ENCODE results near the gene EID1. TPM values are rescaled to one million over a fixed set of nuclear protein-coding genes. Genes with fewer than 3 reads are reported as not detected.

Gene EID1
- total RNA-seq, 2 donors from 2014 or later: 41.0 to 104 TPM

DNA sequence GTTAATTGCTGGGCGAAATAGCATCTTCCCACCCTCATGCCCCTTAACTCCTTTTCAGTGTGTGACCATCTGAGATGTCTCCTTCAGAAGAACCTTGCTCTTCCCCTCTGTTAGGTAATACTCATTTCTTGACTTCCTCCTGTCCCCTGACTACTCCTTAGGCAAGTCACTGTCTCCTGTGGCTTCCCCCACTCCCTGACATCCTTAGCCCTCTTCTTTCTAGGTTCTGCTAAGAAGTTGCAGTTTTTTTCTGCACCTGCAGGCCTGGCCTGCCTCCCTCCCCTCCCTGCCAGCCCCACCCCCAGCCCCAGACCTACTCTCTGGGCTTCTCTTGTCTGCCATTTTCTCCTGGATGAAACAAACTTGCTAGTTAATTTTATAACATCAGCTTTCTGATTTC is 15.2 kb upstream of the EID1 start:
- no peaks in the 10 kb centered on the region for H3K36me3 Mint-ChIP-seq
- H3K27ac Mint-ChIP-seq: no peak overlapping the region
- ATAC-seq (peak; percentile 65 to 84), DNase-seq (ENCODE audit: low spot score in 2 of 2) (no peak)
- H3K9me3 Mint-ChIP-seq: no peaks in the 10 kb centered on the region

- Mint-ChIP-seq H3K36me3 (no peaks in the 10 kb centered on the region), H3K9me3 (no peaks in the 10 kb centered on the region), H3K27ac (no peak overlapping the region)
- no peak for DNase-seq (ENCODE audit: low spot score in 2 of 2)
- no peak for ATAC-seq
These were observed 12.4 kb upstream of the EID1 start for GRCh38 chr15:48865370-48866079.

DNA sequence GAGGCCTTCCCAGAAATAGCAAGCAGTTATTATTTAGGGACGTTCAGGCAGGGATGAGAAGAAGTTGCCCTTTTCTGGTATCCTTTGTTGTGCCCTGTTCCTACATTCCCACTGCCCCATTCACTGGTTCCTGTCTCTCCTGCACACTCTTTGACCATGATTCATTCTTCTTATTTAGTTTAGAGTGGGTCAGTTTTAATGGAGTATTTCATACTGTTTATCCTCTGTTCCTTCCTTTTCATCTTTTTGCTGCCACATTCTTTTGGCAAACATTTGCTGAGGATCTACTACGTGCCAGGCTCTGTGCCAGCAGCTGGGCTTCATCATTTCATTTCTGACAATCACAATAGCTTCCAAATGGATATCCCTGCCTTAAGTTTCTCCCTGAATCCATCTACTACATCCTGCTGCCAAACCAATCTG is 11.8 kb upstream of the EID1 start:
- DNase-seq (ENCODE audit: low spot score in 2 of 2): no peak
- Mint-ChIP-seq H3K36me3 (no peaks in the 10 kb centered on the region), H3K9me3 (no peaks in the 10 kb centered on the region), H3K27ac (no peak overlapping the region)
- ATAC-seq: no peak

DNA sequence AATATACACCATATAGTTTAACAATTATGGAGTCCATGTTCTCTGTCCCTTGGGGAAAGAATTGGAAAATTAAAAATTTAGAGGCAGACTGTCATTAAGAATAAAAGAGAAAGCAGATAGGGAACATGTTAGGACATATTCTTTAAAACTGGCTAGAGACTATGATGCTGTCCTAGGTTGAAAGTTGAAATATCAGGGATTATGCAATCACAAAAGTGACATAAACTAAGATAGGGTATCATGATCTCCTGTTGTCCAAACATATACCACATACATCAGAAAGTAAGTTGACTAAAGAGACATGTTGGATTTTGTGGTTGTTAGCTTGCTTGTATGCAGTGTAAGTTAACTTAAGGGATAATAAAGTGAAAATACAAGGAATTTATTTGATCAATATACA is 9.9 kb upstream of the EID1 start:
- no peak overlapping the region for H3K27ac Mint-ChIP-seq
- H3K36me3 Mint-ChIP-seq: no peaks in the 10 kb centered on the region
- no peak for DNase-seq (ENCODE audit: low spot score in 2 of 2)
- ATAC-seq: no peak
- H3K9me3 Mint-ChIP-seq: no peaks in the 10 kb centered on the region

GRCh38 chr15:48868536-48868935 is 9.4 kb upstream of the EID1 start:
- Mint-ChIP-seq H3K36me3 (no peaks in the 10 kb centered on the region), H3K27ac (no peak overlapping the region), H3K9me3 (no peaks in the 10 kb centered on the region)
- no peak for ATAC-seq
- DNase-seq (ENCODE audit: low spot score in 2 of 2): no peak

DNA sequence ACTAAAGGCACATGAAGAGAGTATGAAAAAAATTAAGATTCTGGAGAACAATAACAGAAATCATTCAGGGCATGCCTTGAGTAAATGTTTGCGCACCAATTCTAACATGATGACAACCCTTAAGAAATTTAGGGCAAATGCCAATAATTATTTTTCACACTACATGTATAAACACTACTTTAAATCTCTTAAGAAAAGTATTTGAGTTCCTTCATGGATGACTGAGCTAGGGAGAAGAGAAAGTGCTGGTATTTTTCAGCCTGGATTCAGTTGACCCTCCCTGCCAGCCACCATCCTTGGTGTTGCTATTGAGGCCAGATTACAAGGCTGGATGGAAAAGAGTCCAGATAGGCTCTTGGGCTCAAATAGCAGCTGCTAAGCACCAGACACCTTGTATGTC is 8.0 kb upstream of the EID1 start:
- Mint-ChIP-seq H3K27ac (no peak overlapping the region), H3K36me3 (no peaks in the 10 kb centered on the region), H3K9me3 (no peaks in the 10 kb centered on the region)
- no peak for ATAC-seq
- no peak for DNase-seq (ENCODE audit: low spot score in 2 of 2)

GRCh38 chr15:48871542-48871941 is 6.4 kb upstream of the EID1 start:
- DNase-seq (ENCODE audit: low spot score in 2 of 2) (no peak), ATAC-seq (no peak)
- H3K27ac Mint-ChIP-seq: no peak overlapping the region
- H3K9me3 Mint-ChIP-seq: no peaks in the 10 kb centered on the region
- no peaks in the 10 kb centered on the region for H3K36me3 Mint-ChIP-seq

DNA sequence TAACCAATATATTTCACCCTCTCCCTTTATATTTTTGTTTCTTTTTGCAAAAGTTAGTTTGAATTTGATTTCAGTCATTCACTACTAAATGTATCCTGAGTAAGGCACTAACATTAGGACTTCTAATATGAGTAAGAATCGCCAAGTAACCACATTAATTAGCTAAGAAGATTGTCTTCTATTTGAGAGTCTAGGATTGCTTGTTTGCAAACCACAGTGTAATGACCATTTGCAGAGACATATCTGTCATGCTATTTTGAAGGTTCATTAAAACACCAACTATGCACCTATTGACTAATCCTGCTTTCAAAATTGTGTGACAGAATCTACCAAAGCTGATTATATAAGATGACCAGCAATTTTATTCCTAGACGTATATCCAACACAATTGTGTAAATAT is 5.3 kb upstream of the EID1 start:
- Mint-ChIP-seq H3K36me3 (peaks cover under 1 to 2% of the 10 kb centered on the region in 2 donors), H3K9me3 (no peaks in the 10 kb centered on the region), H3K27ac (no peak overlapping the region)
- no peak for ATAC-seq
- no peak for DNase-seq (ENCODE audit: low spot score in 2 of 2)

GRCh38 chr15:48875241-48875960 is 2.5 kb upstream of the EID1 start:
- Mint-ChIP-seq H3K9me3 (peaks cover 0 to 9% of the 10 kb centered on the region in 2 donors), H3K27ac (no peak overlapping the region), H3K36me3 (peaks cover 14 to 23% of the 10 kb centered on the region in 2 donors)
- ATAC-seq (no peak), DNase-seq (ENCODE audit: low spot score in 2 of 2) (no peak)

DNA sequence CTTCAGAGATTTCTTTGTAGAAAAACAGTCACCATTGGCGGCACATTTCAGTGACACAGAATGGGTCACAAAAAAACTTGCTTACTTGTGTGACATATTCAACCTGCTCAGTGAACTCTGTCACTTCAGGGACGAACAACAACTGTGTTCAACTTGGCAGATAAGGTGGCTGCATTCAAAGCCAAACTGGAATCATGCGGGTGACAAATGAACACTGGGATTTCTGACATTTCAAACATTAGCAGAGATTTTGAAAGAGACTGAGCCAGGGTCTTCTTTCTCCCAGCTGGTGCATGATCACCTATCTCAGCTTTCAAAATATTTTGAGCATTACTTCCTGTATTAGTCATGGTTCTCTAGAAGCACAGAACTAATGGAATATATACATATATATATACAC is 1.9 kb upstream of the EID1 start:
- Mint-ChIP-seq H3K36me3 (peaks cover 14 to 27% of the 10 kb centered on the region in 2 donors), H3K27ac (no peak overlapping the region), H3K9me3 (peaks cover 0 to 9% of the 10 kb centered on the region in 2 donors)
- DNase-seq (ENCODE audit: low spot score in 2 of 2) (no peak), ATAC-seq (no peak)

- peaks cover 0 to 9% of the 10 kb centered on the region in 2 donors for H3K9me3 Mint-ChIP-seq
- no peak for ATAC-seq
- peaks cover 14 to 27% of the 10 kb centered on the region in 2 donors for H3K36me3 Mint-ChIP-seq
- no peak overlapping the region for H3K27ac Mint-ChIP-seq
- no peak for DNase-seq (ENCODE audit: low spot score in 2 of 2)
These were observed 2.2 kb downstream of the EID1 start for GRCh38 chr15:48880070-48880634.

GRCh38 chr15:48883699-48884098 is 5.8 kb downstream of the EID1 start:
- Mint-ChIP-seq H3K27ac (no peak overlapping the region), H3K9me3 (peaks cover 0 to under 1% of the 10 kb centered on the region in 2 donors), H3K36me3 (peaks cover 2 to 15% of the 10 kb centered on the region in 2 donors)
- ATAC-seq (no peak), DNase-seq (ENCODE audit: low spot score in 2 of 2) (no peak)

- DNase-seq (ENCODE audit: low spot score in 2 of 2) (no peak), ATAC-seq (no peak)
- no peaks in the 10 kb centered on the region for H3K36me3 Mint-ChIP-seq
- no peaks in the 10 kb centered on the region for H3K9me3 Mint-ChIP-seq
- H3K27ac Mint-ChIP-seq: no peak overlapping the region
These were observed 9.2 kb downstream of the EID1 start for GRCh38 chr15:48887144-48887543.

DNA sequence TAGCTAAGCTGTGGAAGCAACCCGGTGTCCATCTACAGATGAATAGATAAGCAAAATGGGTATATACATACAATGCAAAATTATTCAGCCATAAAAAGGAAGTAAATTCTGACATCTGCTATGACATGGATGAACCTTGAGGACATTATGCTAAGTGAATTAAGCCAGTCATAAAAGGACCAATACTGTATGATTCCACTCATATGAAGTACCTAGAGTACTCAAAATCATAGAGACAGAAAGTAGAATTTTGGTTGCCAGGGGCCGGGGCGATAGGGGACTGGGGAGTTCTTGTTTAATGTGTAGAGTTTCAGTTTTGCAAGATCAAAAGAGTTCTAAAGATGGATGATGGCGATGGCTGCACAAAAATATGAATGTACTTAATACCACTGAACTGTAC is 10.3 kb downstream of the EID1 start:
- ATAC-seq: peak; percentile 57 to 97
- Mint-ChIP-seq H3K27ac (no peak overlapping the region), H3K9me3 (no peaks in the 10 kb centered on the region), H3K36me3 (no peaks in the 10 kb centered on the region)
- peak in 1 of 2 donors; percentile 23 for DNase-seq (ENCODE audit: low spot score in 2 of 2)

DNA sequence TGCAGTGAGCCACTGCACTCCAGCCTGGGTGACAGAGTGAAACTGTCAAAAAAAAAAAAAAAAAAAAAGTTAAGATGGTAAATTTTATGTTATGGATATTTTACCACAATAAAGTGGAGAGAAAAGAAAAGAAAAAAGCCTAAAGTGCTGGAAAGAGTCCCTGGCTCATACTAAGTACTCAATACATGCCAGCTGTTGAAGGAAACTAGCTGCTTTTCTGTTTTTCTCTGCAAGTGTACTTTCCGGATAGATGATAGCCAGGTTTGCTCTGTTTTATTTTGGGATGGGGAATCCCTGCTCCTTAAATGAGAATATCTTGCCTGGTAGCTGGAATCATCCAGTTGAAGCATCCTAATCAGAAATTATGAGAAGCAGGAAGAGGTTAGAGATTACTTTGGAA is 10.9 kb downstream of the EID1 start:
- H3K36me3 Mint-ChIP-seq: no peaks in the 10 kb centered on the region
- no peak for ATAC-seq
- H3K9me3 Mint-ChIP-seq: no peaks in the 10 kb centered on the region
- no peak for DNase-seq (ENCODE audit: low spot score in 2 of 2)
- no peak overlapping the region for H3K27ac Mint-ChIP-seq

DNA sequence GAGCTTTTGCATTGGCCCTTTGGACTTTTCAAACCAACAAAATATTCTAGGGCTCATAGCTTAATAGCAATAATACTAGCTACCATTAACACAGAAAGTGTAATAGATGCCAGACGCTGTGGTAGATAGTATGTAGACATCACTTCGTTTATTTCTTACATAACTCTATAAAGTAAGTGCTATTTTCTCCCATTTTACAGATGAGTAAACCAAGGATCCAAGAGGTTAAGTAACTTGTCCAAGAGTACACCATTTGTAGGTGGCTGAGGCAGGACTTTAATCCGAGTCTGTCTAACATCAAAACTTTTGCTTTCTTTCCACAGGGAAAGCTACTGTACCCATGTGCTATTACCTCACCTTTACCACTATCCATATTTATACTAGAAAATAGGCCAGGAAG is 12.0 kb downstream of the EID1 start:
- Mint-ChIP-seq H3K27ac (no peak overlapping the region), H3K9me3 (no peaks in the 10 kb centered on the region), H3K36me3 (no peaks in the 10 kb centered on the region)
- DNase-seq (ENCODE audit: low spot score in 2 of 2) (no peak), ATAC-seq (no peak)

DNA sequence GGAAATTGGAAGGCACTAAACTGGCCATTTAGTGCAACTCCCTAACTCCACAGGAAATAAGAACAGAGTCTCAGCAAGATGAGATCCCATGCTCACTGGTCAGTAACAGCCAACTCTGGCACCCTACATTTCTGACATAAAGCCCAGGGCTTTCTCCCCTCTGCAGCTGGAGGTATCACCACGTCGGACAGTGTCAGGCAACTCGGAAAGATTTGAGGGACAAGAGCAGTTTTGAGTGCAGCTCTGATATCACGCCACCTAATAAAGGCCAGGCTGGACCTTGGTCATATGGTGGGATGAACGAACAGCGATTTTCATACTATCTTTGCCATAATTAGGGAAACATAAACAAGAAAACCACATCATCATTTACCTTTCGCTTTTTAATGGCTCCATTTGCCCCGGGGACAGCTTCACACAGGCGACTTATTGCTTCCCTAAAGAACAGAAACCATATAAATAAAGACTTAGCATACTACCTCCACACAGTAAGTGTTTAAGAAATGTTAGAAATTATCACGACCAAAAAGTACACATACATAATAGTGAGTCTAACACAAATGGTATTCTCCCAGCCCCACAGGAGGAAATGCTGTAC is 12.5 kb downstream of the EID1 start:
- H3K36me3 Mint-ChIP-seq: no peaks in the 10 kb centered on the region
- no peaks in the 10 kb centered on the region for H3K9me3 Mint-ChIP-seq
- H3K27ac Mint-ChIP-seq: no peak overlapping the region
- no peak for ATAC-seq
- DNase-seq (ENCODE audit: low spot score in 2 of 2): no peak
